Measurements from ENCODE around the gene NEK1.

The NEK1 gene

DNA sequence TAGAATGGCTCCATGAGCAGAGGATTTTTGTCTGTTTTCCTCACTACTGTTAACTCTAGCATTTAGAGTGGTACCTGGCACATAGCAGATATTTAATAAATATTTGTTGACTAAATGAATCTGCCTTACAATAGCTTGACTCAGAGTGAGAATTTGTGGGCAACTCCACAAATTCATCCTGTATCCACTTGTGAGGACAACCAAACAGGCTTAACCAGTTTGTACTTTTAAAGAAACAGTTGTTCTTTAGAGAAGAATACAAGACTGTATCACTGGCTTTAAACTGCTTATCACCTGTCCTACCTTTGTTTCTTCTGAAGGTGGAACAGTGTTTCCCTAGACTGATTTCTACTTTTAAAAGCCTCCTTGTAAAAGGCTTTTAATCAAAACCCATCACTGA, 200.3 kb downstream of the NEK1 start:
- no peak overlapping the region for H3K4me3 ChIP-seq (ENCODE audit: low read length)
- no peak for TF ChIP-seq ZNF274 (IDR thresholded peaks at IDR 0.05; ENCODE audit: low read depth, low read length)

DNA sequence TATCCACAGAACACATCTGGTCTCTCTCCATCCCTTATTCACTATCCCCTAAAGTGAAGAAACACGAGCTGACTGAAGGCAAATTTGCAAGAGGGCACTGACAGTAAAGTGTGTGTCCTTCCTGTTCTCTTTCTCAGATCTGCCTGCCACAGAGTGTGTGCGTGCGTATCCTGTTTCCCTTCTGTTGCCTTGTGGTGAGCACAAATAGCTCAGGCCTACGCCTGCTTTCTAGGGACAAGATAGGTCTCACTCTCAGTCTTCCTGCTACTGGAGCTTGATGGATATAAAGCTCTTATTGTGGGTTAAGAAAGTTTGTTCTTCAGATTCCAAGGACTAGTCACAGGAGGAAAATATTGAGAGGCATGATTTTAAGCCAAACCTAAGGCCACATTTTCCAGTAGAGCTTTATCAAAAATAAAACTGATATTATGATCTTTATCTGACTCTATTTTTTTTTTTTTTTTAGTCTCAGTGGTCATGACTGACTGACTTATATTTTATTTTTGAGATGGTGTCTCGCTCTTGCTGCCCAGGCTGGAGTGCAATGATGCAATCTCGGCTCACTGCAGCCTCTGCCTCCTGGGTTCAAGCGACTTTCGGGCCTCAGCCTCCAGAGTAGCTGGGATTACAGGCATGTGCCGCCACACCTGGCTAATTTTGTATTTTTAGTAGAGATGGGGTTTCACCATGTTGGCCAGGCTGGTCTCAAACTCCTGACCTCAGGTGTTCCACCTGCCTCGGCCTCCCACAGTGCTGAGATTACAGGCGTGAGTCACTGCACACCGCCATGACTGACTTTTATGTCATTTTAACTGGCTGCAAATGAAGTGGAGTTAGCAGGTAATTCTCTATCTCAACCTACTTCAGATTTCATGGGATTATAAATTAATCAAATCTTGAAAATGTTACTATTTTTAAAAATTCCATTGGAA, 201.3 kb downstream of the NEK1 start:
- peak overlapping the region; percentile 11; the same call in 1 of the 2 replicates for H3K4me3 ChIP-seq (ENCODE audit: low read length)

DNA sequence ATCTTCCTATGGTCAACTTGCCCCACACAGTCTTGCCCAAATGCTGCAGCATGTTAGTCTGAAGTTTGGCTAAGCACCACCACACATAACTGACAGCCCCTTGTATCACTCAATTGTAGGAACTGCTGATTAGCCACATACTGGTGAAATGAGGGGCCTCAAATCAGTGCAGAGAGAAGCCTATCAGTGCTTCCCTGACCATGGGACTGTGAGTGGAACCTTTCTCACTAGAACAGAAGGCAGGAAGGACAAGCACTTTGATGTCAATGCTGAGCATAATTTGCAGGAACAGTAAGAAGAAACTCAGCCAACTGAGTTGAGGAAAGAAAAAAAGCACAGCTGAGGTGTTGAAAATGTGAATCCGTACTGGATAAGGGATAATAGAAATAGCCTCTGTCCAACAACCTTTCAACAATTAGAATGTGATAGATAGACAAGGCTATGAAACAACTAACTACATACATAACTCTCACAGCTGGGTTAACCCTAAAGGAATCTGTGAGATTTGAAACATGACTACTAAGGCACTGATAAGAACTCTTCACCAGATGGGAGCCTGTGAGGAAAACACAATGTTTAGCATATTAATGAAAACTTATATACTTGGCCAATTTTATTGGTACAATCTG, 205.1 kb downstream of the NEK1 start:
- TF ChIP-seq ZNF274 (IDR thresholded peaks at IDR 0.05; ENCODE audit: low read depth, low read length), result no peak
- H3K4me3 ChIP-seq (ENCODE audit: low read length), result no peak overlapping the region

More for the DNA sequence above, 201.3 kb downstream of the NEK1 start:
- no peak for TF ChIP-seq ZNF274 (IDR thresholded peaks at IDR 0.05; ENCODE audit: low read depth, low read length)

DNA sequence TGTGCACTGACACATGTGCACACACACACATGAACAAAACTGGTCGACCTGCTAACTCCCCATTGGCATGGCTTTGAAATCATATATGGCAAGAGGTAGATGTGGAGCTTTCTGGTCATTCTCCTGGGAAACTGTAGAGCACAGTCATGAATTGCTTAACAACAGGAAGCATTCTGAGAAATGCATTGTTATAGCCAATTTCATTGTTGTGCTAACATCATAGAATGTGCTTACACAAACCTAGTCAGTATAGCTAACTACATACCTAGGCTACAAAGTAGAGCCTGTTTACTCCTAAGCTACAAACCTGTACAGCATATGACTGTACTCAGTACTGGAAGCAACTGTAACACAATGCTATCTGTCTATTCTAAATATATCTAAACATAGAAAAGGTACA, 207.4 kb downstream of the NEK1 start:
- no peak overlapping the region for H3K4me3 ChIP-seq (ENCODE audit: low read length)
- no peak for TF ChIP-seq ZNF274 (IDR thresholded peaks at IDR 0.05; ENCODE audit: low read depth, low read length)

DNA sequence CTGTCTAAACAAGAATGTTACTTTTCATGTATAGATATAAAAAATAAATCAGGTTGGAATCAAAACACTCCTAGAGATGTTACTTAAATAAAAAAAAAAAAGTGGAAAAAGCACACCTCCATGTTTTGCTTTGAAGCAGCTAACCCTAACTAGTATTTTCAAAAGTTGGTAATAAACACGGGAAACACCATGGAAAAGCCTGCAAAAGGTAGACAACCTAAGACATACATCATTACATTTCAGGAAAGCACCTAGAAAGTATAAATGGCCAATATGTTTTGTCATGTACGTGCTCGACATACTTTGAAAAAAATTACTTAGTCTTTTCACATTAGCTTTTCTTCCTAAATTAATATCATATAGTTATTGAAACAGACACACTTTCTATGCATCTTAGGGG, 211.6 kb downstream of the NEK1 start:
- no peak for TF ChIP-seq ZNF274 (IDR thresholded peaks at IDR 0.05; ENCODE audit: low read depth, low read length)

DNA sequence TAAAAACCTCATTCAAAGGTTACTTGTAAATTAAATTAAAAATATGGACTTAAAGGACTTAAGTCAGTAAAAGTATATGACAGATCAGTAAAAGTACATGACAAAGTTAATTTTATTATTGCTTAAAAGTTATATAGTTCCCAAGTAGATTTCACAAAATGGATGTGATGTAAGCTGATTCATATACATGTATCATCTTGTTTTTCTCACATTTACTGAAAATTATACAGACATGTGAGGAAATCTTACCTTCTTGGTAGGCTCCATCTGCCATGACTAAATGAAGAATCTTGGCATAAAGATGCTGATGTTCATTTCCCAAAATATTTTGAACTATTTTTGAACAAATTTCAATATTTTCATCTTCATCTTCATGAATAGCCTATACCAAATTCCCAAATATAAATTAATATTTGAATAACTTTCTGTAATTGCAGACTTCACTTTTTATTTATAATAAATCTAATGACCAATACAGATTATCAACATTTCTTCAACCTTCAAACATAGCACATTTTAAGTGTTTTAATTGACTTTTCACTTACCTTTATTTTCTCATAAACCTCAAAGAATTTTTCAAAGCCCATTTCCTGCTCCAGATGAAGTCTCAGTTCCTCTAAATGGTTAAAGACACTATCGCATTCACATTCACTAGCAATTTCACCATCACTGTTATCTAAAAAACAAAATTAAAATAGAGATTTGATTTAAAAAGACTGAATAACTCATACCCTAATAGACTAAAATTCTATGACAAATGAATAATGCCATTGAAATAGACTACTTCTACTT, 212.2 kb downstream of the NEK1 start:
- no peak overlapping the region for H3K4me3 ChIP-seq (ENCODE audit: low read length)
- TF ChIP-seq ZNF274 (IDR thresholded peaks at IDR 0.05; ENCODE audit: low read depth, low read length), result no peak

More for the DNA sequence above, 211.6 kb downstream of the NEK1 start:
- no peak overlapping the region for H3K4me3 ChIP-seq (ENCODE audit: low read length)

DNA sequence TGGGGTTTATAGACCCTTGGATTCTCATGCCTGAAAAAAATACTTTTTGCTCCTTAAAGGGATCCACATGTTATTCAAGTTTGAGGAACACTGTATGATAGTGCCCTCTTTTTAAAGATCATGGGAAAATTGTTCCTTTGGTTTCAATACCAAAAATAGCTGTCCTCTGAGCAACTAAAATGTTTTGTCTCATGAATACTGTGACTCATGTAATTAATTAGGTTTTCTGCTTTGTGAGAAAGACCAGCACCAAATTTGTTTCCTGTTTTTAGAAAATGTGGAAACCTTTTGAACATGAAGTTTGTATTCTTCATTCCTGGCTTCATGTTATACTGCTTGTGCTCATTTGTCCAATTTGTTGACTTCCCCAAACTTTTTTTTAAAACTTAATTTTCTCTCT, 214.1 kb downstream of the NEK1 start:
- H3K4me3 ChIP-seq (ENCODE audit: low read length), result no peak overlapping the region
- no peak for TF ChIP-seq ZNF274 (IDR thresholded peaks at IDR 0.05; ENCODE audit: low read depth, low read length)

DNA sequence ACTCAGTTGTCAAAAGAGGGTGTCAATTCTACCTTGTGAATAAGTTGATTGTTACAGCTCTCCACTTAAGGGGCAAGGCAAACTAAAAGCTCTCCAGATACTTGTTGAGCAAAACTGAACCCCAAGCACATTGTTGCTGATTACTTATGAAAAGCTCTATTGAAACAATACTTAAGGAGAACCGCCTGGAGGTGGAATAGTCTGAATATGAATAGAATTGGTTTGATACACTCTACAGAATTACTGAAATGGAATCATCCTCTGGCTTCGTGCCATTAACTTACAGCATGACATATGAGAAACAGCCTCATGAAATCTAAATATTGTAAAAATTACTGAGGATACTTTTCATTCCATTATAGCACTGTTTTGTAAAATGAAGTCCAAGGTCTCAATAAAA, 214.6 kb downstream of the NEK1 start:
- no peak for TF ChIP-seq ZNF274 (IDR thresholded peaks at IDR 0.05; ENCODE audit: low read depth, low read length)
- H3K4me3 ChIP-seq (ENCODE audit: low read length), result no peak overlapping the region

DNA sequence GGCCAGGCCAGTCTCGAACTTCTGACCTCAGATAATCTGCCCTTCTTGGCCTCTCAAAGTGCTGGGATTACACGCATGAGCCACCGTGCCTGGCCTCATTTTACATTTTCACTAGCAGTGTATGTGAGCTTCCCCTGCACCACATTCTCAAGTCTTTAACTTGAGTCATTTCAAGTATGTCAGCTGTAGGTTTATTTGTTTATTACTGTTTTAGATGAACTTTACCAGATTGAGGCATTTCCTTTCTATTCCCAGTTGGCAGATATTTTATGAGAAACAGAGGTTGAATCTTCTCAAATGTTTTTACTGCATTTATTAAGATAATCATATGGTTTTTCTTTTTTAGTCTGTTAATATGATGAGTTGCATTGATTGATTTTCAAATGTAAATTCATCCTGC, 227.0 kb downstream of the NEK1 start:
- TF ChIP-seq ZNF274 (IDR thresholded peaks at IDR 0.05; ENCODE audit: low read depth, low read length), result no peak
- no peak overlapping the region for H3K4me3 ChIP-seq (ENCODE audit: low read length)

DNA sequence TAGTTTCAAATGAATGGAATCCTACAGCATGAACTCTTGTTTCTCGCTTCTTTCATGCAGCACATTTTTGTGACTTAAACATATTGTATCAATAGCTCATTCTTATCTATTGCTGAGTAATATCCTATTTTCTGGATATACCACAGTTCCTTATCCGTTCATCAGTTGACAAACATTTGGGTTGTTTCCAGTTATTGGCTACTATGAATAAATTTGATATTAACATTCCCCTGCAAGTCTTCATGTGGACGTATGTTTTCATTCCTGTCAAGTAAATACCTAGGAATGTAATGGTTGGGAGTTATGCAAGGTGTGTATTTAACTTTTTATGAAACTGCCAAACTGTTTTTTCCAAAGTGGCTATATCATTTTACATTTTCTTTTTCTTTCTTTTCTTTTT, 227.6 kb downstream of the NEK1 start:
- H3K4me3 ChIP-seq (ENCODE audit: low read length), result no peak overlapping the region
- no peak for TF ChIP-seq ZNF274 (IDR thresholded peaks at IDR 0.05; ENCODE audit: low read depth, low read length)

DNA sequence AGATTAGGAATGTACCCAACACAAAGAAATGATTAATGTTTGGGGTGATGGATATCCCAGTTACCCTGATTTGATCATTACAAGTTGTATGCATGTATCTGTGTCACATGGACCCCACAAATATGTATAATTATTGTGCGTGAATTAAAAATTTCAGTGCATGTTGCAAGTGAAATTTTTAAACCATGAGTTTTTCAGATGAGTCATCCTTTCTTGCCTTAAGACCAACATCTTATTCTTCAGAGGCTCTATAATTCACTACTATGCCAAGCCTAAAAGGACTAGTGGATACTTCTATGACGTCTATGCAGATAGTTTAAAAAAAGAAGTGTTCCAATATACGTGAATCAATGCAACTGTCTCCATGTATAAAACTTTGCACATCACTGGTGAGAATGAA, 228.7 kb downstream of the NEK1 start:
- no peak overlapping the region for H3K4me3 ChIP-seq (ENCODE audit: low read length)
- TF ChIP-seq ZNF274 (IDR thresholded peaks at IDR 0.05; ENCODE audit: low read depth, low read length), result no peak

DNA sequence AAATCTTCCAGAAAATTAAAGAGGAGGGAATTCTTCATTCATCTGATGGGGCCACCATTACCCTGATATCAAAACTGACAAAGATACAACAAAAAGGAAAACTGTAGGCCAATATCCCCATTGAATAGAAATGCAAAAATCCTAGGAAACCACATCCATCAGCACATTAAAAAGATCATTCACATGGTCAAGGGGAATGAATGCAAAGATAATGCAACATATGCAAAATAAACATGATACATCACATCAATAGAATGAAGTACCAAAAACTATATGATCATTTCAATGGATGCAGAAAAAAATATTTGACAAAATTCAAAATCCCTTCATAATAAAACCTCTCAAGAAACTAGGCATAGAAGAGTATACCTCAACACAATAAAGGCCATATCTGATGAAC, 232.7 kb downstream of the NEK1 start:
- no peak for TF ChIP-seq ZNF274 (IDR thresholded peaks at IDR 0.05; ENCODE audit: low read depth, low read length)

DNA sequence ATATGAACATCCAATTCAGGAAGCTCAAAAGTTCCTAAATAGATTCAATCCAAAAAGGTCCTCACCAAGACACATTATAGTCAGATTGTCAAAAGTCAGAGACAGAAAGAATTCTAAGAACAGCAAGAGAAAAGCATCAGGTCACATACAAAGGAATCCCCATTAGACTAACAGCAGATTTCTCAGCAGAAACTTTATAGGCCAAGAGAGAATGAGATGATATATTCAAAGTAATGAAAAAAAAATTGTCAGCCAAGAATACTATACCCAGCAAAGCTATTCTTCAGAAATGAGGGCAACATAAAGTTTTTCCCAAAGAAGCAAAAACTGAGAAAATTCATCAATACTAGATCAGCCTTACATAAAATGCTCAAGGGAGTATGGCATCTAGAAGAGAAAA, 235.0 kb downstream of the NEK1 start:
- no peak overlapping the region for H3K4me3 ChIP-seq (ENCODE audit: low read length)
- no peak for TF ChIP-seq ZNF274 (IDR thresholded peaks at IDR 0.05; ENCODE audit: low read depth, low read length)

More for the DNA sequence above, 232.7 kb downstream of the NEK1 start:
- no peak overlapping the region for H3K4me3 ChIP-seq (ENCODE audit: low read length)

DNA sequence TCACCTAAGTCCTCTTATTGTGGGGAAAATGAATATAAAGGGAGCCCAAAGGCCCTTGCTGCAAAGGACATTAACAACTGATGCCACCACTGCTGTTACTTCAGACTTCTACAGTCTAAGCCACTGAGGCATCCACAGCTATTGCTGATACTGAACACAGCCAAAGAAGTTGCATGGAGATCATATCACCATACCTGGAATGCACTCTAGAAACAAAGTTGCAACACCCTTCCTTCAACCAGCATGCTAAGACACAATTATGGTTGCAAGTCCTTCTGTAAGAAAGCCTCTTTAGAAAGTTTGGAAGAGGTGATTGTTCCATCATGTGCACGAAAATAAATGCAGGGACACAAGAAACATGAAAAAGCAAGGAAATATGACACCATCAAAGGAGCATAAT, 236.0 kb downstream of the NEK1 start:
- no peak overlapping the region for H3K4me3 ChIP-seq (ENCODE audit: low read length)
- no peak for TF ChIP-seq ZNF274 (IDR thresholded peaks at IDR 0.05; ENCODE audit: low read depth, low read length)

All from GM08714 (cell line).